Measurements from ENCODE around the gene CFDP1. TPM values are rescaled to one million over a fixed set of nuclear protein-coding genes. Genes with fewer than 3 reads are reported as not detected.

Gene CFDP1
- polyA plus RNA-seq, 2 of the 4 experiments (the other 2 are of a cell fraction) = 70.2 to 72.8 TPM

DNA sequence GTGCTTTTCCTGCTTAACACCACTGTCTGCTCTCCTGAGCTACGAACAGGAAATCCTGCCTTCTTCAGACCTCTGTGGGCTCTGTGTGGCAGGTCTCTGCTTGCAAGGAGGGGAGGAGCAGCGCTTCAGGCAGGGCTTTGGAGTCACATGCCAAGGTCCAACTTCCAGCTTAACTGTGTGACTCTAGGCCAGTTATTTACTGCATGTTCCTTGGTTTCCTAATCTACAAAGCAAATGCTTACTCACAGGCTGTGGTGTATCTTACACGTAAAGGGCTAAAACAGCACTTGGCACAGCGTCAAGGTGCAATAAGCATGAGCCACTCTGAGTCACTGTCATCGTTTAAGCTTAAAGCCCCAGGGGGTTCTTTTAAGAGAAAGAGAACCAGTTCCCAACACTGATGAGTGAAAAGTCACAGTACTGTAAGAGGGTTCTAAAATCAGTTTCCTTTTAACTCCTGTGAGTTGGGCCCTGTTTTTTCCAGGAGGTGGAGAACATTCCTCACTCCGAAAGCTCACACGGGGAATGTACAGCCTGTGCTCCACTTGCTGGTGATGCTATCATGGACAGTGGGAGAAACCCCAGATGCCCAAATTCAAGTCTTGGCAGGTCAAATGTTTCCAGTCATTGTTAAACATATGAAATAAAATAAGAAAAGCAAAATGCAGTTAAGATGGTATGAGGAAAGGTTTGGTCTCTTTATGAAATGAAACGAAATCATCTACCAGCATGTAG is 127.8 kb downstream of the CFDP1 start (continued):
- TF ChIP-seq, protein P1, sequence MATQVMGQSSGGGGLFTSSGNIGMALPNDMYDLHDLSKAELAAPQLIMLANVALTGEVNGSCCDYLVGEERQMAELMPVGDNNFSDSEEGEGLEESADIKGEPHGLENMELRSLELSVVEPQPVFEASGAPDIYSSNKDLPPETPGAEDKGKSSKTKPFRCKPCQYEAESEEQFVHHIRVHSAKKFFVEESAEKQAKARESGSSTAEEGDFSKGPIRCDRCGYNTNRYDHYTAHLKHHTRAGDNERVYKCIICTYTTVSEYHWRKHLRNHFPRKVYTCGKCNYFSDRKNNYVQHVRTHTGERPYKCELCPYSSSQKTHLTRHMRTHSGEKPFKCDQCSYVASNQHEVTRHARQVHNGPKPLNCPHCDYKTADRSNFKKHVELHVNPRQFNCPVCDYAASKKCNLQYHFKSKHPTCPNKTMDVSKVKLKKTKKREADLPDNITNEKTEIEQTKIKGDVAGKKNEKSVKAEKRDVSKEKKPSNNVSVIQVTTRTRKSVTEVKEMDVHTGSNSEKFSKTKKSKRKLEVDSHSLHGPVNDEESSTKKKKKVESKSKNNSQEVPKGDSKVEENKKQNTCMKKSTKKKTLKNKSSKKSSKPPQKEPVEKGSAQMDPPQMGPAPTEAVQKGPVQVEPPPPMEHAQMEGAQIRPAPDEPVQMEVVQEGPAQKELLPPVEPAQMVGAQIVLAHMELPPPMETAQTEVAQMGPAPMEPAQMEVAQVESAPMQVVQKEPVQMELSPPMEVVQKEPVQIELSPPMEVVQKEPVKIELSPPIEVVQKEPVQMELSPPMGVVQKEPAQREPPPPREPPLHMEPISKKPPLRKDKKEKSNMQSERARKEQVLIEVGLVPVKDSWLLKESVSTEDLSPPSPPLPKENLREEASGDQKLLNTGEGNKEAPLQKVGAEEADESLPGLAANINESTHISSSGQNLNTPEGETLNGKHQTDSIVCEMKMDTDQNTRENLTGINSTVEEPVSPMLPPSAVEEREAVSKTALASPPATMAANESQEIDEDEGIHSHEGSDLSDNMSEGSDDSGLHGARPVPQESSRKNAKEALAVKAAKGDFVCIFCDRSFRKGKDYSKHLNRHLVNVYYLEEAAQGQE (IDR thresholded peaks at IDR 0.05) = no peak
- no peak for TF ChIP-seq EHMT2 (IDR thresholded peaks at IDR 0.05; ENCODE audit: low read depth)
- TF ChIP-seq, protein P2, sequence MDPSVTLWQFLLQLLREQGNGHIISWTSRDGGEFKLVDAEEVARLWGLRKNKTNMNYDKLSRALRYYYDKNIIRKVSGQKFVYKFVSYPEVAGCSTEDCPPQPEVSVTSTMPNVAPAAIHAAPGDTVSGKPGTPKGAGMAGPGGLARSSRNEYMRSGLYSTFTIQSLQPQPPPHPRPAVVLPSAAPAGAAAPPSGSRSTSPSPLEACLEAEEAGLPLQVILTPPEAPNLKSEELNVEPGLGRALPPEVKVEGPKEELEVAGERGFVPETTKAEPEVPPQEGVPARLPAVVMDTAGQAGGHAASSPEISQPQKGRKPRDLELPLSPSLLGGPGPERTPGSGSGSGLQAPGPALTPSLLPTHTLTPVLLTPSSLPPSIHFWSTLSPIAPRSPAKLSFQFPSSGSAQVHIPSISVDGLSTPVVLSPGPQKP (IDR thresholded peaks at IDR 0.05; ENCODE audit: low read depth, low read length) = no peak
- peak; percentile 98 for TF ChIP-seq JUNB (IDR thresholded peaks at IDR 0.05)
- TF ChIP-seq EP300 (IDR thresholded peaks at IDR 0.05) = peak; percentile 78 to 83; a peak in 3 of 5 replicates
- no peak for TF ChIP-seq HOXB5 (CRISPR knock-in tag; IDR thresholded peaks at IDR 0.05)
- TF ChIP-seq GATA3 (IDR thresholded peaks at IDR 0.05; ENCODE audit: borderline replicate concordance) = peak; percentile 93
- TF ChIP-seq SREBF2 (IDR thresholded peaks at IDR 0.05) = no peak
- no peak for TF ChIP-seq CBX2 (IDR thresholded peaks at IDR 0.05; ENCODE audit: borderline replicate concordance, low read depth)
- TF ChIP-seq, protein P3, sequence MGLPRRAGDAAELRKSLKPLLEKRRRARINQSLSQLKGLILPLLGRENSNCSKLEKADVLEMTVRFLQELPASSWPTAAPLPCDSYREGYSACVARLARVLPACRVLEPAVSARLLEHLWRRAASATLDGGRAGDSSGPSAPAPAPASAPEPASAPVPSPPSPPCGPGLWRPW (IDR thresholded peaks at IDR 0.05) = peak; percentile 70; the same call in 1 of the 2 replicates
- no peak for TF ChIP-seq ZNF302 (CRISPR knock-in tag; IDR thresholded peaks at IDR 0.05)
- TF ChIP-seq ESRRA (IDR thresholded peaks at IDR 0.05; ENCODE audit: borderline replicate concordance, low read length) = no peak
- no peak for TF ChIP-seq TP53 (CRISPR knock-in tag; IDR thresholded peaks at IDR 0.05)
- no peak for TF ChIP-seq HDAC2 (IDR thresholded peaks at IDR 0.05)
- no peak for TF ChIP-seq MYC (IDR thresholded peaks at IDR 0.05; ENCODE audit: borderline replicate concordance, low read length)
- TF ChIP-seq EHF (CRISPR knock-in tag; IDR thresholded peaks at IDR 0.05) = no peak
- TF ChIP-seq ZFP36 (IDR thresholded peaks at IDR 0.05; ENCODE audit: borderline replicate concordance, partially characterized antibody) = no peak
- TF ChIP-seq NPAS2 (CRISPR knock-in tag; IDR thresholded peaks at IDR 0.05; ENCODE audit: borderline replicate concordance) = no peak
- peak; percentile 79 to 93 for TF ChIP-seq CEBPB (IDR thresholded peaks at IDR 0.05)
- no peak for TF ChIP-seq ZSCAN20 (CRISPR knock-in tag; IDR thresholded peaks at IDR 0.05)
- peak; percentile 97 for TF ChIP-seq FOSL2 (IDR thresholded peaks at IDR 0.05)
- peak; percentile 99 for TF ChIP-seq FOSL2 (CRISPR knock-in tag; IDR thresholded peaks at IDR 0.05)
- TF ChIP-seq, protein P4, sequence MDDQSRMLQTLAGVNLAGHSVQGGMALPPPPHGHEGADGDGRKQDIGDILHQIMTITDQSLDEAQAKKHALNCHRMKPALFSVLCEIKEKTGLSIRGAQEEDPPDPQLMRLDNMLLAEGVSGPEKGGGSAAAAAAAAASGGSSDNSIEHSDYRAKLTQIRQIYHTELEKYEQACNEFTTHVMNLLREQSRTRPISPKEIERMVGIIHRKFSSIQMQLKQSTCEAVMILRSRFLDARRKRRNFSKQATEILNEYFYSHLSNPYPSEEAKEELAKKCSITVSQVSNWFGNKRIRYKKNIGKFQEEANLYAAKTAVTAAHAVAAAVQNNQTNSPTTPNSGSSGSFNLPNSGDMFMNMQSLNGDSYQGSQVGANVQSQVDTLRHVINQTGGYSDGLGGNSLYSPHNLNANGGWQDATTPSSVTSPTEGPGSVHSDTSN (IDR thresholded peaks at IDR 0.05) = 0 out of 2 replicates have a peak, but pooled peaks have one; percentile 67
- no peak for TF ChIP-seq HOXA7 (CRISPR knock-in tag; IDR thresholded peaks at IDR 0.05)
- TF ChIP-seq HOXB13 (CRISPR knock-in tag; IDR thresholded peaks at IDR 0.05; ENCODE audit: low read depth) = no peak; the same call in 1 of the 2 replicates
